GM12875 (cell line): ENCODE measurements around the gene CALN1.
"Not testable (repeated sequence)": the region's sequence is repeated elsewhere in the genome, so short reads cannot be mapped to it uniquely, and the experiment has no call there.

ENCODE experiments used
- H3K4me3 ChIP-seq: one replicate; pipeline ENCODE4 v1.5.1; 2011; ENCODE audit warnings: low read depth, low read length, control low read depth
- CTCF ChIP-seq: IDR thresholded peaks from 2 replicates; pipeline ENCODE4 v1.5.1; 2011; ENCODE audit warnings: low read depth, mild to moderate bottlenecking, control low read depth, inconsistent platforms, low read length, moderate library complexity, borderline replicate concordance; ENCODE audit not compliant: insufficient read depth

CALN1 gene

GRCh38 chr7:72213769-72214168 lies 198.4 kb downstream of the CALN1 start:
- no peak overlapping the region for H3K4me3 ChIP-seq
- no peak for TF ChIP-seq CTCF

GRCh38 chr7:72213081-72213480 lies 199.1 kb downstream of the CALN1 start:
- TF ChIP-seq CTCF: no peak
- no peak overlapping the region for H3K4me3 ChIP-seq

GRCh38 chr7:72211175-72211574 lies 201.0 kb downstream of the CALN1 start:
- no peak for TF ChIP-seq CTCF

GRCh38 chr7:72209006-72209405 lies 203.1 kb downstream of the CALN1 start:
- H3K4me3 ChIP-seq: not testable (repeated sequence)

More at GRCh38 chr7:72211175-72211574, 201.0 kb downstream of the CALN1 start:
- no peak overlapping the region for H3K4me3 ChIP-seq

GRCh38 chr7:72196176-72196575 lies 216.0 kb downstream of the CALN1 start:
- no peak overlapping the region for H3K4me3 ChIP-seq
- no peak for TF ChIP-seq CTCF

- no peak overlapping the region for H3K4me3 ChIP-seq
- no peak for TF ChIP-seq CTCF
These were observed 221.2 kb downstream of the CALN1 start for GRCh38 chr7:72190919-72191318.

GRCh38 chr7:72190146-72190545 lies 222.0 kb downstream of the CALN1 start:
- TF ChIP-seq CTCF: no peak

GRCh38 chr7:72187179-72187578 lies 225.0 kb downstream of the CALN1 start:
- no peak overlapping the region for H3K4me3 ChIP-seq
- no peak for TF ChIP-seq CTCF

More at GRCh38 chr7:72190146-72190545, 222.0 kb downstream of the CALN1 start:
- H3K4me3 ChIP-seq: no peak overlapping the region
